Ishikawa (cell line): ENCODE data around the gene IL21R.

ENCODE experiments used
- CEBPB ChIP-seq: IDR thresholded peaks from 2 replicates; pipeline ENCODE4 v1.6.1; 2012
- CREB1 ChIP-seq: IDR thresholded peaks from 2 replicates; pipeline ENCODE4 v1.6.1; 2012; ENCODE audit warnings: low read depth
- EGR1 ChIP-seq: IDR thresholded peaks from 2 replicates; pipeline ENCODE4 v1.6.1; 2012
- EP300 ChIP-seq: IDR thresholded peaks from 2 replicates; pipeline ENCODE4 v1.6.1; 2012; ENCODE audit warnings: borderline replicate concordance
- FOXM1 ChIP-seq: IDR thresholded peaks from 2 replicates; pipeline ENCODE4 v1.6.1; 2012; ENCODE audit warnings: low read depth, borderline replicate concordance
- MAX ChIP-seq: IDR thresholded peaks from 2 replicates; pipeline ENCODE4 v1.6.1; 2012
- NFIC ChIP-seq: IDR thresholded peaks from 2 replicates; pipeline ENCODE4 v1.6.1; 2012
- RAD21 ChIP-seq: IDR thresholded peaks from 2 replicates; pipeline ENCODE4 v1.6.1; 2012; ENCODE audit warnings: low read depth
- REST ChIP-seq: IDR thresholded peaks from 2 replicates; pipeline ENCODE4 v1.6.1; 2012; ENCODE audit warnings: low read depth, mild to moderate bottlenecking
- TAF1 ChIP-seq: IDR thresholded peaks from 2 replicates; pipeline ENCODE4 v1.6.1; 2012; ENCODE audit warnings: low read depth, mild to moderate bottlenecking
- TCF12 ChIP-seq: IDR thresholded peaks from 2 replicates; pipeline ENCODE4 v1.6.1; 2012; ENCODE audit warnings: low read depth
- TEAD4 ChIP-seq: IDR thresholded peaks from 2 replicates; pipeline ENCODE4 v1.6.1; 2012
- USF1 ChIP-seq: IDR thresholded peaks from 2 replicates; pipeline ENCODE4 v1.6.1; 2012
- YY1 ChIP-seq: IDR thresholded peaks from 2 replicates; pipeline ENCODE4 v1.6.1; 2012; ENCODE audit warnings: low read depth
- ZBTB7A ChIP-seq: IDR thresholded peaks from 2 replicates; pipeline ENCODE4 v1.6.1; 2012; ENCODE audit warnings: low read depth

IL21R gene

GRCh38 chr16:27483088-27483437 is 81.1 kb downstream of the IL21R start:
- TF ChIP-seq ZBTB7A: no peak
- TF ChIP-seq CEBPB: no peak
- TF ChIP-seq RAD21: no peak
- no peak for TF ChIP-seq USF1

- TF ChIP-seq EGR1: no peak
- no peak for TF ChIP-seq EP300
- TF ChIP-seq CREB1: no peak
- TF ChIP-seq FOXM1: no peak
- no peak for TF ChIP-seq NFIC
- TF ChIP-seq USF1: no peak
- no peak for TF ChIP-seq YY1
- TF ChIP-seq CEBPB: no peak
- no peak for TF ChIP-seq RAD21
- TF ChIP-seq TEAD4: no peak
- TF ChIP-seq MAX: no peak
These were observed 81.7 kb downstream of the IL21R start for GRCh38 chr16:27483624-27484023.

- TF ChIP-seq EGR1: no peak
- TF ChIP-seq MAX: no peak
- TF ChIP-seq CEBPB: no peak
- TF ChIP-seq REST: no peak
- no peak for TF ChIP-seq FOXM1
- TF ChIP-seq CREB1: no peak
- no peak for TF ChIP-seq NFIC
- TF ChIP-seq TCF12: no peak
- no peak for TF ChIP-seq YY1
- TF ChIP-seq TAF1: no peak
- TF ChIP-seq USF1: no peak
These were observed 83.2 kb downstream of the IL21R start for GRCh38 chr16:27485126-27485525.

GRCh38 chr16:27485811-27486210 is 83.8 kb downstream of the IL21R start:
- TF ChIP-seq EGR1 (no peak), FOXM1 (no peak), CREB1 (no peak), TCF12 (no peak), USF1 (no peak), CEBPB (no peak), ZBTB7A (no peak), YY1 (no peak), EP300 (no peak), RAD21 (no peak), MAX (no peak), NFIC (no peak), REST (no peak), TEAD4 (no peak), TAF1 (no peak)

- TF ChIP-seq TAF1 (no peak), YY1 (no peak), EGR1 (no peak), TEAD4 (no peak), RAD21 (no peak), ZBTB7A (no peak), USF1 (no peak), NFIC (no peak), REST (no peak), EP300 (no peak), CEBPB (no peak), MAX (no peak)
These were observed 84.4 kb downstream of the IL21R start for GRCh38 chr16:27486344-27486743.
